Gastroesophageal sphincter (tissue), 4 donors: Measurements from ENCODE around the gene MED31. TPM values are rescaled to one million over a fixed set of nuclear protein-coding genes. Genes with fewer than 3 reads are reported as not detected.

Experiments
- ATAC-seq: fragments of 150-250 bp; one replicate; pipeline ENCODE4 v1.9.1; 2016; ENCODE audit warnings: mild to moderate bottlenecking, moderate library complexity
- H3K27ac ChIP-seq, 4 donors: fragments of 200-600 bp; sonication (generic) in 3 of 4; 1 replicate in 3 of 4; 2 replicates in 1 of 4; pipeline ENCODE4 v1.5.1; 2016 to 2019
- H3K27me3 ChIP-seq: fragments of 200-600 bp; sonication (generic); one replicate; pipeline ENCODE4 v1.5.1; 2019
- H3K36me3 ChIP-seq, 2 donors: fragments of 200-600 bp; sonication (generic); one replicate each; pipeline ENCODE4 v1.5.1; 2019; ENCODE audit warnings: control low read depth in 1 of 2
- H3K4me1 ChIP-seq, 3 donors: fragments of 200-600 bp; sonication (generic); 1 replicate in 2 of 3; 2 replicates in 1 of 3; pipeline ENCODE4 v1.5.1; 2016 to 2019; ENCODE audit warnings: control low read depth in 2 of 3
- H3K4me3 ChIP-seq, 2 donors: fragments of 200-600 bp; sonication (generic); one replicate each; pipeline ENCODE4 v1.5.1; 2019; ENCODE audit warnings: mild to moderate bottlenecking in 1 of 2, moderate library complexity in 1 of 2
- H3K9me3 ChIP-seq, 3 donors: fragments of 200-600 bp; sonication (generic); one replicate each; pipeline ENCODE4 v1.5.1; 2017 to 2019; ENCODE audit warnings: control low read depth in 2 of 3
- CTCF ChIP-seq, 4 experiments: fragments of 200-600 bp in 2 of 4; fragments of 450-650 bp in 2 of 4; sonication (generic) in 1 of 4; IDR thresholded peaks; one replicate each; pipeline ENCODE4 v1.5.1; 2017 to 2019; ENCODE audit warnings: antibody characterized with exemption in 4 of 4, mild to moderate bottlenecking in 2 of 4, moderate library complexity in 2 of 4
- EP300 ChIP-seq: sonication (generic); formaldehyde crosslinking; IDR thresholded peaks from one replicate; pipeline ENCODE4 v1.6.1; 2017; ENCODE audit warnings: antibody characterized with exemption, mild to moderate bottlenecking
- POLR2A ChIP-seq, 2 donors: fragments of 450-650 bp; IDR thresholded peaks; one replicate each; pipeline ENCODE4 v1.6.1; 2017; ENCODE audit warnings: antibody characterized with exemption in 2 of 2, mild to moderate bottlenecking in 2 of 2, moderate library complexity in 1 of 2
- POLR2AphosphoS5 ChIP-seq: sonication (generic); formaldehyde crosslinking; IDR thresholded peaks from one replicate; pipeline ENCODE4 v1.6.1; 2017; ENCODE audit warnings: antibody characterized with exemption
- WGBS, 2 donors: methylation state at CpG; one replicate each; pipeline ENCODE4 v1.1.5; 2018; ENCODE audit warnings: low coverage in 1 of 2; 5-methylcytosine and 5-hydroxymethylcytosine counted together
- total RNA-seq, 4 donors: library from RNA; depleted of rRNA; stranded (reverse); fragments of >200 nt; gene quantifications; one replicate each; pipeline ENCODE4 v1.1.0, GENCODE V29; 2016

The MED31 gene
- total RNA-seq = 10 to 100 TPM in 1 of 4 donors, 1 to 10 TPM in 3; 1.9 to 12.0 (median 7.8) TPM

- ATAC-seq = peak; percentile 98
- peaks cover 0 to 9% (median 0%) of the 10 kb centered on the region in 3 donors for H3K9me3 ChIP-seq
- H3K36me3 ChIP-seq = peaks cover 0 to 36% of the 10 kb centered on the region in 2 donors
- 0 to 1% methylated on average over 1 to 21 of the region's 35 CpGs for WGBS, 2 donors
- H3K27ac ChIP-seq = peak within 1 kb of the TSS; percentile 80 to 96 (median 87)
- H3K27me3 ChIP-seq = peaks cover 26% of the 10 kb centered on the region
- H3K4me1 ChIP-seq = peaks cover 0 to 66% (median 20%) of the 10 kb centered on the region in 3 donors
- peak within 1 kb of the TSS; percentile 57 to 92 for H3K4me3 ChIP-seq
- TF ChIP-seq EP300 (no peak), CTCF (IDR thresholded peaks at IDR 0.05) (peak in 1 of 4 experiments; percentile 13), POLR2A (IDR thresholded peaks at IDR 0.05) (peak; percentile 51 to 66), POLR2AphosphoS5 (peak; percentile 89)
Observed at GRCh38 chr17:6651354-6651918, at the start of gene MED31, which contains the start of gene C17orf100. MED31 (minus strand) TSS chr17:6651605; CDS start chr17:6651528, 77 bp downstream. C17orf100 (plus strand) TSS chr17:6651762; CDS start chr17:6651914, 152 bp downstream.

GRCh38 chr17:6700948-6701307 is 49.5 kb upstream of the MED31 start:
- 62 to 70% methylated on average over 2 to 4 of the region's 8 CpGs for WGBS, 2 donors
- no peaks in the 10 kb centered on the region for H3K4me1 ChIP-seq
- H3K4me3 ChIP-seq = no peak overlapping the region
- H3K36me3 ChIP-seq = no peaks in the 10 kb centered on the region
- peaks cover 51% of the 10 kb centered on the region for H3K27me3 ChIP-seq
- no peaks in the 10 kb centered on the region for H3K9me3 ChIP-seq
- H3K27ac ChIP-seq = no peak overlapping the region
- ATAC-seq = no peak
- no peak for TF ChIP-seq CTCF (IDR thresholded peaks at IDR 0.05)
- TF ChIP-seq POLR2A (IDR thresholded peaks at IDR 0.05) = no peak
- no peak for TF ChIP-seq EP300
- no peak for TF ChIP-seq POLR2AphosphoS5

GRCh38 chr17:6699997-6700947 is 48.9 kb upstream of the MED31 start:
- no peaks in the 10 kb centered on the region for H3K36me3 ChIP-seq
- TF ChIP-seq POLR2A (IDR thresholded peaks at IDR 0.05) (no peak), CTCF (IDR thresholded peaks at IDR 0.05) (no peak), EP300 (no peak), POLR2AphosphoS5 (no peak)
- peaks cover 53% of the 10 kb centered on the region for H3K27me3 ChIP-seq
- no peak overlapping the region for H3K27ac ChIP-seq
- no peak for ATAC-seq
- H3K4me3 ChIP-seq = no peak overlapping the region
- WGBS, 2 donors = 43 to 68% methylated on average over 7 to 11 of the region's 16 CpGs
- no peaks in the 10 kb centered on the region for H3K9me3 ChIP-seq
- H3K4me1 ChIP-seq = no peaks in the 10 kb centered on the region

- no peak for ATAC-seq
- Histone ChIP-seq H3K36me3 (no peaks in the 10 kb centered on the region), H3K27ac (no peak overlapping the region), H3K4me3 (no peak overlapping the region), H3K9me3 (no peaks in the 10 kb centered on the region), H3K27me3 (peaks cover 32% of the 10 kb centered on the region), H3K4me1 (no peaks in the 10 kb centered on the region)
- no CpG with 5 or more reads among the region's 11 CpGs for WGBS, 2 donors
- no peak for TF ChIP-seq POLR2AphosphoS5
- no peak for TF ChIP-seq EP300
- no peak for TF ChIP-seq CTCF (IDR thresholded peaks at IDR 0.05)
Observed at GRCh38 chr17:6698004-6698403, 46.6 kb upstream of the MED31 start.
